AG09309 (cell line): ENCODE data around the gene PTPRF.

Source experiments
- DNase-seq: peaks from one replicate; pipeline ENCODE4 v3.0.0-alpha.2; 2010; ENCODE audit warnings: low read depth
- H3K4me3 ChIP-seq: 2 replicates; pipeline ENCODE4 v1.5.1; 2011; ENCODE audit warnings: mild to moderate bottlenecking, low read depth, low read length, moderate library complexity; ENCODE audit not compliant: control insufficient read depth
- TF ChIP-seq, protein P1 (sequence below): IDR thresholded peaks from 2 replicates; pipeline ENCODE4 v1.5.1; 2011; ENCODE audit warnings: mild to moderate bottlenecking, low read depth, low read length, inconsistent platforms; ENCODE audit not compliant: insufficient read depth, control insufficient read depth; ENCODE audit errors: missing control alignments

PTPRF gene

DNA sequence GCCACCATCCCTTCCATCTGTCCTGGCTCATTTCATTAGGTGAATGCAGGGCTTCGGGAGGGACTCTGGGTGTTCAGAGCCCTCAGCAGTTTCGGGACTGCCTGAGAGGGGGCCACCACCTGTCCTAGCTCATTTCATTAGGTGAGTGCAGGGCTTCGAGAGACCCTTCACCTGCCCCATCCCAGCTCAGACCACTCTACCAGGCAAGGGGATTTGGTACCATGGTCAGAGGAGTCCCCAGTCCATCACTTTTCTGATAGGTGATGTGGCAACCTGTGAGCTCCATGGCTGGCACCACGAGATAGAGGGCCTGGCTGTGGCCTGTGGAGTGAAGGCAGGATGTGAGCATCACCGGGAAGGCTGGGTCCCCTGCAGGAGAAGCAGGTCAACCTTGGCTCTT, 86.3 kb downstream of the PTPRF start:
- no peak for DNase-seq
- TF ChIP-seq, protein P1, sequence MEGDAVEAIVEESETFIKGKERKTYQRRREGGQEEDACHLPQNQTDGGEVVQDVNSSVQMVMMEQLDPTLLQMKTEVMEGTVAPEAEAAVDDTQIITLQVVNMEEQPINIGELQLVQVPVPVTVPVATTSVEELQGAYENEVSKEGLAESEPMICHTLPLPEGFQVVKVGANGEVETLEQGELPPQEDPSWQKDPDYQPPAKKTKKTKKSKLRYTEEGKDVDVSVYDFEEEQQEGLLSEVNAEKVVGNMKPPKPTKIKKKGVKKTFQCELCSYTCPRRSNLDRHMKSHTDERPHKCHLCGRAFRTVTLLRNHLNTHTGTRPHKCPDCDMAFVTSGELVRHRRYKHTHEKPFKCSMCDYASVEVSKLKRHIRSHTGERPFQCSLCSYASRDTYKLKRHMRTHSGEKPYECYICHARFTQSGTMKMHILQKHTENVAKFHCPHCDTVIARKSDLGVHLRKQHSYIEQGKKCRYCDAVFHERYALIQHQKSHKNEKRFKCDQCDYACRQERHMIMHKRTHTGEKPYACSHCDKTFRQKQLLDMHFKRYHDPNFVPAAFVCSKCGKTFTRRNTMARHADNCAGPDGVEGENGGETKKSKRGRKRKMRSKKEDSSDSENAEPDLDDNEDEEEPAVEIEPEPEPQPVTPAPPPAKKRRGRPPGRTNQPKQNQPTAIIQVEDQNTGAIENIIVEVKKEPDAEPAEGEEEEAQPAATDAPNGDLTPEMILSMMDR = no peak
- H3K4me3 ChIP-seq = no peak overlapping the region

- TF ChIP-seq, protein P1 = no peak
- DNase-seq = no peak
- H3K4me3 ChIP-seq = no peak overlapping the region
These were observed 87.0 kb downstream of the PTPRF start for GRCh38 chr1:43617668-43618067.

DNA sequence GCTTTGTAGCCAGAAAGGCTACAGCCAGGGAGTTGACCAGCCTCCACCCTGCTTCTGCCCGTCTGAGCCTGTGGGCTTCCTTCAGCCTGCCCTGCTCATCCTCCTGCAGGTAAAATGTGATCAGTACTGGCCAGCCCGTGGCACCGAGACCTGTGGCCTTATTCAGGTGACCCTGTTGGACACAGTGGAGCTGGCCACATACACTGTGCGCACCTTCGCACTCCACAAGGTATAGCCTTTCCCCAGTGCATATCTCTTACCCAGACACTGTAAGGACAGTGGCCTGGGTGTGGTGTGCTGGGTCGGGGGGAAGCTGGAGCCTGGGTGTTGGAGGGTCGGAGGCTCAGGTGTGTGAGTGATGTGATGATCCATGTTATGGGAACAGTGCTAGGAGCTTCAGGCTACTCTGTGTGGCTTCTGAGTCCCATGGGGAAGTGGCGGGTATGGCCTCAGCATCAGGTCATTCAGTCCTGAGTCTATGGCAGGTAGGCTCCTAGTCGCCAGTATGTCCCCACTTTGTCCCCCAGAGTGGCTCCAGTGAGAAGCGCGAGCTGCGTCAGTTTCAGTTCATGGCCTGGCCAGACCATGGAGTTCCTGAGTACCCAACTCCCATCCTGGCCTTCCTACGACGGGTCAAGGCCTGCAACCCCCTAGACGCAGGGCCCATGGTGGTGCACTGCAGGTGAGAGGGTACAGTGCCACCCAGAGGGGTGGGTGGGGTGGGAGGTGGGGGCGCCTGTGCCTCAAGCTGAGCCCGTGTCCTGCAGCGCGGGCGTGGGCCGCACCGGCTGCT, 88.0 kb downstream of the PTPRF start:
- H3K4me3 ChIP-seq = no peak overlapping the region
- no peak for DNase-seq
- TF ChIP-seq, protein P1 = no peak

- H3K4me3 ChIP-seq = no peak overlapping the region
- TF ChIP-seq, protein P1 = no peak
- DNase-seq = no peak
These were observed 88.7 kb downstream of the PTPRF start for GRCh38 chr1:43619314-43619790.

DNA sequence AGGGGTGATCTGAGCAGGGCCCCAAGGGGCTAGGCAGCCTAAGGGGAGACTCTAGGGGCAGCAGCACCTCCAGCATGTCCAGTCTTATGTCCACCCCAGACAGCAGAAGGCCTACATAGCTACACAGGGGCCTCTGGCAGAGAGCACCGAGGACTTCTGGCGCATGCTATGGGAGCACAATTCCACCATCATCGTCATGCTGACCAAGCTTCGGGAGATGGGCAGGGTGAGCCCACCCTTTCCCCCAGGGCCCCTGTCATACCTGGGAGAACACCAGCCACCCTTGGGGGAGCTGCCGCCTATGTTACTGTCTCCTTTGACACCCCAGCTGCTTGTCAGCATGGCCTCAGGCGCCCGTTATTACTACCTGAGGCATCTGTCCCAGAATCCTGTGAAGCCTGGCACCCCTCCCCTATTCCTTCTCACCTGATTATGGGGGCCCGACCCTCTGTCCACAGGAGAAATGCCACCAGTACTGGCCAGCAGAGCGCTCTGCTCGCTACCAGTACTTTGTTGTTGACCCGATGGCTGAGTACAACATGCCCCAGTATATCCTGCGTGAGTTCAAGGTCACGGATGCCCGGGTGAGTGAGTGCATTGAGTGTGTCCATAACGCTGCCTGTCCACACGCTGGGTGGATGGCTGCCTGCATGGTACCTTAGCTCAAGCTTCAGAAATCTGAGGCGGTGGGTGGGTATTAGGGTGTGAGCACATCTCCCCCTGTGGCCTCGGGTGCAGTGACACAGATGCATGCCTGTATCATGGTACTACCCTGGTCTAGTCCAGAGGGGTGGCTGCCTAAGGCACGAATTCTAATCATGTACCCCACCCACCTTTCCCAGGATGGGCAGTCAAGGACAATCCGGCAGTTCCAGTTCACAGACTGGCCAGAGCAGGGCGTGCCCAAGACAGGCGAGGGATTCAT, 89.6 kb downstream of the PTPRF start:
- DNase-seq = no peak
- TF ChIP-seq, protein P1 = no peak
- H3K4me3 ChIP-seq = no peak overlapping the region

GRCh38 chr1:43620956-43621355, 90.3 kb downstream of the PTPRF start:
- DNase-seq = no peak
- H3K4me3 ChIP-seq = no peak overlapping the region
- TF ChIP-seq, protein P1 = no peak
